ENCODE data around the gene MED16. TPM values are rescaled to one million over a fixed set of nuclear protein-coding genes. Genes with fewer than 3 reads are reported as not detected.

MED16 gene
- total RNA-seq, 1 experiment from 2014 or later = 25.9 TPM

DNA sequence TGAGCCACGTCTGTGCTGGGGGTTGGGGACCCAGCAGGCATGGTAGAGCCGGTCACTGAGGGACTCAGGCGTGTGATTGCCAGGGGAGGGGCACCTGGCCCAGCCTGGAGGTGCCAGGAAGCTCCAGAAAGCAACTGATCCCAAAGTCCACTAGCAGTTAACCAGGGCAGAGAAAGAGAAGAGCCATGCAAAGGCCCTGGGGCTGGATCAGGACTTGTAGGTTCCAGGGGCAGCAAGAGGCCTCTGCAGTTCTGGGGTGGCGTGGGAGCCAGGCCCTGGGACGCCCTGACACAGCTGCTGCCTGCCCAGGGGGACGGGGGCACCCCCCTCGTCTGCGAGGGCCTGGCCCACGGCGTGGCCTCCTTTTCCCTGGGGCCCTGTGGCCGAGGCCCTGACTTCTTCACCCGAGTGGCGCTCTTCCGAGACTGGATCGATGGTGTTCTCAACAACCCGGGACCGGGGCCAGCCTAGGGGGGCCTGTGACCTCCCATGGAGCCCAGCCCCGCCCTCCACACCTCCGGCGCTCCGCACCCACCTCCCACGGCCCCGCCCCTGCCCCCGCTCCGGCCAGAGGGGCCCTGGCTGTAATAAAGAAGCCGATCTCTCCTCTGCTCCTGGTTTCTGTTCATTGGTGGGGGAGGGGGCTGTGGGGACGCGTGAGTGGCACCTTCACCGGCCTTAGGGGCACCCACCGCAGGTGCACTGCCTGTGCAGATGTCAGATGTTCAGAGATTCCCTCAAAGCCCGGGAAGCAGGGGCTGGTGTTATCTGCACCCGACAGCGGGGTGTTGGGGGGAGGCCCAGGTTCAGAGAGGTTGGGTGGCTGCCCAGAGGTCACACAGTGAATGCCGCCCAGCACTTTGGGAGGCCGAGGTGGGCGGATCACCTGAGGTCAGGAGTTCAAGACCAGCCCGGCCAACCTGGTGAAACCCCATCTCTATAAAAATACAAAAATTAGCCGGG is 61.3 kb downstream of the MED16 start:
- H3K9ac ChIP-seq (ENCODE audit: low read length) = no peak overlapping the region
- POLR2A ChIA-PET (ENCODE audit: unreplicated experiment) = no interaction called here
- intact Hi-C loops (cut with micrococcal nuclease) = loop anchor here (2.0 kb wide), 1 partner anchor 61 kb away; no protein-coding TSS in a partner anchor
- H3K4me1 ChIP-seq (ENCODE audit: insufficient read depth, low read length) = no peaks in the 10 kb centered on the region
- ATAC-seq (no peak), DNase-seq (no peak)
- H3K4me3 ChIP-seq (ENCODE audit: low read length) = no peak overlapping the region
- no peaks in the 10 kb centered on the region for H3K27me3 ChIP-seq (ENCODE audit: low read length)
- H3K9me2 ChIP-seq (replicated peaks; ENCODE audit: low read length) = no peaks in the 10 kb centered on the region
- H3K79me2 ChIP-seq (ENCODE audit: low read length) = no peaks in the 10 kb centered on the region
- H4K20me1 ChIP-seq (ENCODE audit: low read length) = no peaks in the 10 kb centered on the region
- no peaks in the 10 kb centered on the region for H3K36me3 ChIP-seq (ENCODE audit: low read depth, low read length)
- no TSS peak for BruUV-seq (replicated peaks)
- no peaks in the 10 kb centered on the region for H3F3A ChIP-seq (ENCODE audit: low read length, unreplicated experiment)
- no peaks in the 10 kb centered on the region for H3K9me3 ChIP-seq (ENCODE audit: low read length)
- TF ChIP-seq EZH2 (IDR thresholded peaks at IDR 0.05; ENCODE audit: low read length, unreplicated experiment) (no peak), EZH2phosphoT487 (IDR thresholded peaks at IDR 0.05; ENCODE audit: borderline replicate concordance, low read length) (no peak)
- CTCF ChIA-PET = no interaction called here
- no peak overlapping the region for H3K4me2 ChIP-seq (ENCODE audit: low read length)
- no peak overlapping the region for H2AFZ ChIP-seq (ENCODE audit: low read length)
- no peak overlapping the region for H3K27ac ChIP-seq (ENCODE audit: low read length)

DNA sequence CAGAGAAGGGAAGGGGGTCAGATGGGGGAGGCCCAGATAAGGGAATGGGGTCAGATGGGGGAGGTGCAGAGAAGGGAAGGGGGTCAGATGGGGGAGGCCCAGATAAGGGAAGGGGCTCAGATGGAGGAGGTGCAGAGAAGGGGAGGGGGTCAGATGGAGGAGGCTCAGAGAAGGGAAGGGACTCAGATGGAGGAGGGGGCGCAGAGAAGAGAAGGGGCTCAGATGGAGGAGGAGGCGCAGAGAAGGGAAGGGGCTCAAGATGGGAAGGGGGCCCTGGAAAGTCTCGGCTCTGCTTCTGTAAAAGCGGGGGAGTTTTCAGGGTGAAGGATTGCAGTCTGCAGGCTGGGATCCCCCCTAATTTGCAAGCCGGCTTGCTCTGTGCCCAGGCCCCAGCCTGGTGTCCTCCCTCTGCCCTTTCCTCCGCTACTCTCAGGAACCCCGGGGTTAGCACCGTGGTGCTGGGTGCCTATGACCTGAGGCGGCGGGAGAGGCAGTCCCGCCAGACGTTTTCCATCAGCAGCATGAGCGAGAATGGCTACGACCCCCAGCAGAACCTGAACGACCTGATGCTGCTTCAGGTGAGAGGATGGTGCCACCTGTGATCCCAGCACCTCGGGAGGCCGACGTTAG is 63.7 kb downstream of the MED16 start:
- H3K9ac ChIP-seq (ENCODE audit: low read length) = no peak overlapping the region
- no peak overlapping the region for H3K27ac ChIP-seq (ENCODE audit: low read length)
- H3K79me2 ChIP-seq (ENCODE audit: low read length) = no peaks in the 10 kb centered on the region
- no peak for TF ChIP-seq EZH2 (IDR thresholded peaks at IDR 0.05; ENCODE audit: low read length, unreplicated experiment)
- no peaks in the 10 kb centered on the region for H4K20me1 ChIP-seq (ENCODE audit: low read length)
- intact Hi-C loops (cut with micrococcal nuclease) = no loop called here
- DNase-seq (no peak), ATAC-seq (no peak)
- no peaks in the 10 kb centered on the region for H3K9me2 ChIP-seq (replicated peaks; ENCODE audit: low read length)
- H3K36me3 ChIP-seq (ENCODE audit: low read depth, low read length) = no peaks in the 10 kb centered on the region
- no peaks in the 10 kb centered on the region for H3K9me3 ChIP-seq (ENCODE audit: low read length)
- H3K4me2 ChIP-seq (ENCODE audit: low read length) = no peak overlapping the region
- H3K27me3 ChIP-seq (ENCODE audit: low read length) = no peaks in the 10 kb centered on the region
- BruUV-seq (replicated peaks) = no TSS peak
- CTCF ChIA-PET = no interaction called here
- no peak overlapping the region for H2AFZ ChIP-seq (ENCODE audit: low read length)
- H3K4me1 ChIP-seq (ENCODE audit: insufficient read depth, low read length) = no peaks in the 10 kb centered on the region
- no peaks in the 10 kb centered on the region for H3F3A ChIP-seq (ENCODE audit: low read length, unreplicated experiment)
- POLR2A ChIA-PET (ENCODE audit: unreplicated experiment) = no interaction called here
- no peak overlapping the region for H3K4me3 ChIP-seq (ENCODE audit: low read length)

DNA sequence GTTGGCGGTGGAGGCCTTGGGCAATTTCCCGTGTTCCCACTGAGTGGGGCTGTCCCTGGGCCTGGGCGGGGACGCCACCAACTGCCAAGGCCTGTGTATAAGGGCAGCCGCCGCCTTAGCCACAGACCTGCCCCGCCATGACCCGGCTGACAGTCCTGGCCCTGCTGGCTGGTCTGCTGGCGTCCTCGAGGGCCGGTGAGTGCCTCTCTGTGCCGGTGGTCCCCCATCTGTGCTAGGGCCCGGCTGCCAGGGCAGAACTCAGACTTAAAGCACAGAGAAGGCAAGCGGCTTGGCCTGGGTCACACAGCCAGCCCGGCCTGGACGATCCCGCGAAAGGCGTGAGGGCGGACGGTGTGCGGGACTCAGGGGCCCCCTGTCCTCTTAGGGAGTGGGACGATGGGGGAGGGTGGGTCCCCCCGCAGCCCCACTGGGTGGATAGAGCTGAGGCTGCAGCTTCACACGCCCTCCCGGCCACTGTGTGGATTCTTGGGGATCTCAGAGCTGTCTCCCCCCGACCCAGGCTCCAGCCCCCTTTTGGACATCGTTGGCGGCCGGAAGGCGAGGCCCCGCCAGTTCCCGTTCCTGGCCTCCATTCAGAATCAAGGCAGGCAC is 65.2 kb downstream of the MED16 start, which contains the start of gene AZU1:
Gene AZU1 (plus strand): TSS at position 128 of the 612 bp plus-strand sequence. CDS start 10 bp downstream, at position 138.
- no TSS peak for BruUV-seq (replicated peaks)
- no peaks in the 10 kb centered on the region for H3K9me3 ChIP-seq (ENCODE audit: low read length)
- no peak within 1 kb of the TSS for H2AFZ ChIP-seq (ENCODE audit: low read length)
- no peaks in the 10 kb centered on the region for H3K36me3 ChIP-seq (ENCODE audit: low read depth, low read length)
- DNase-seq = no peak
- ATAC-seq = no peak
- intact Hi-C loops (cut with micrococcal nuclease) = no loop called here
- no peak within 1 kb of the TSS for H3K4me3 ChIP-seq (ENCODE audit: low read length)
- H3K9ac ChIP-seq (ENCODE audit: low read length) = no peak within 1 kb of the TSS
- no peak within 1 kb of the TSS for H3K4me2 ChIP-seq (ENCODE audit: low read length)
- H3K9me2 ChIP-seq (replicated peaks; ENCODE audit: low read length) = no peaks in the 10 kb centered on the region
- ChIA-PET CTCF (no interaction called here), POLR2A (ENCODE audit: unreplicated experiment) (no interaction called here)
- no peak within 1 kb of the TSS for H3K27ac ChIP-seq (ENCODE audit: low read length)
- H3F3A ChIP-seq (ENCODE audit: low read length, unreplicated experiment) = no peaks in the 10 kb centered on the region
- no peak for TF ChIP-seq EZH2 (IDR thresholded peaks at IDR 0.05; ENCODE audit: low read length, unreplicated experiment)
- TF ChIP-seq, protein P1, sequence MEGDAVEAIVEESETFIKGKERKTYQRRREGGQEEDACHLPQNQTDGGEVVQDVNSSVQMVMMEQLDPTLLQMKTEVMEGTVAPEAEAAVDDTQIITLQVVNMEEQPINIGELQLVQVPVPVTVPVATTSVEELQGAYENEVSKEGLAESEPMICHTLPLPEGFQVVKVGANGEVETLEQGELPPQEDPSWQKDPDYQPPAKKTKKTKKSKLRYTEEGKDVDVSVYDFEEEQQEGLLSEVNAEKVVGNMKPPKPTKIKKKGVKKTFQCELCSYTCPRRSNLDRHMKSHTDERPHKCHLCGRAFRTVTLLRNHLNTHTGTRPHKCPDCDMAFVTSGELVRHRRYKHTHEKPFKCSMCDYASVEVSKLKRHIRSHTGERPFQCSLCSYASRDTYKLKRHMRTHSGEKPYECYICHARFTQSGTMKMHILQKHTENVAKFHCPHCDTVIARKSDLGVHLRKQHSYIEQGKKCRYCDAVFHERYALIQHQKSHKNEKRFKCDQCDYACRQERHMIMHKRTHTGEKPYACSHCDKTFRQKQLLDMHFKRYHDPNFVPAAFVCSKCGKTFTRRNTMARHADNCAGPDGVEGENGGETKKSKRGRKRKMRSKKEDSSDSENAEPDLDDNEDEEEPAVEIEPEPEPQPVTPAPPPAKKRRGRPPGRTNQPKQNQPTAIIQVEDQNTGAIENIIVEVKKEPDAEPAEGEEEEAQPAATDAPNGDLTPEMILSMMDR (conservative IDR thresholded peaks at IDR 0.05; ENCODE audit: low read depth, low read length) = no peak
- TF ChIP-seq EZH2phosphoT487 (IDR thresholded peaks at IDR 0.05; ENCODE audit: borderline replicate concordance, low read length) = no peak
- no peaks in the 10 kb centered on the region for H4K20me1 ChIP-seq (ENCODE audit: low read length)
- no peaks in the 10 kb centered on the region for H3K4me1 ChIP-seq (ENCODE audit: insufficient read depth, low read length)
- no peaks in the 10 kb centered on the region for H3K27me3 ChIP-seq (ENCODE audit: low read length)
- no peaks in the 10 kb centered on the region for H3K79me2 ChIP-seq (ENCODE audit: low read length)
